ENCODE measurements around the gene MLLT11.

- no peak for TF ChIP-seq CTCF (IDR thresholded peaks at IDR 0.05)
- no peak for TF ChIP-seq POLR2A (IDR thresholded peaks at IDR 0.05)
Measured at GRCh38 chr1:151037032-151037431, 23.2 kb upstream of the MLLT11 start.

Data from adrenal gland (tissue), 5 donors.